HepG2 (cell line): Measurements from ENCODE around the gene SPATA31E1. TPM values are rescaled to one million over a fixed set of nuclear protein-coding genes. Genes with fewer than 3 reads are reported as not detected.

Experiments
- ATAC-seq: fragments of 200-7000 bp; cut with Tn5 transposase; 3 replicates; pipeline ENCODE4 v1.9.1; 2020; ENCODE audit warnings: mild to moderate bottlenecking, moderate library complexity
- BruUV-seq: library from RNA; stranded (reverse); fragments of 400-500 nt; replicated peaks from 2 replicates; lab custom pipeline; 2021; lab: Mats Ljungman, UMichigan
- CTCF ChIA-PET: fragments of 300-600 bp; formaldehyde crosslinking; extraction: SDS; loops from one replicate; lab custom pipeline; 2021; ENCODE audit warnings: low total read pairs, inconsistent platforms, low intra/inter-chr PET ratio; lab: Yijun Ruan, JAX
- POLR2A ChIA-PET: fragments of 350-600 bp; sonication (Branson Sonifier 250); formaldehyde crosslinking; loops from one replicate; lab custom pipeline; 2020; ENCODE audit warnings: antibody characterized with exemption, inconsistent platforms; lab: Yijun Ruan, JAX
- DNase-seq: peaks from one replicate; pipeline ENCODE4 v3.0.0-alpha.2; 2015; ENCODE audit warnings: low spot score
- FAIRE-seq: peaks from 3 replicates; lab custom pipeline; 2011; peaks lifted over from hg19 to GRCh38; lab: Jason Lieb, UNC
- H2AFZ ChIP-seq: one replicate; pipeline ENCODE4 v1.6.1; 2011; ENCODE audit warnings: low read length, inconsistent platforms
- H3K27ac ChIP-seq: fragments of 300-600 bp; 3 replicates; pipeline ENCODE4 v1.8.0; 2011; ENCODE audit warnings: mixed run types, mild to moderate bottlenecking, mixed read lengths, low read length, inconsistent platforms; ENCODE audit not compliant: insufficient read depth; ENCODE audit errors: extremely low read length
- H3K27me3 ChIP-seq, 2 experiments: fragments of 200-600 bp in 1 of 2; 2 replicates in 1 of 2; 3 replicates in 1 of 2; pipeline versions ENCODE4 v1.6.0 to v1.8.0; 2011; ENCODE audit warnings: low read length in 2 of 2, mild to moderate bottlenecking in 2 of 2, moderate library complexity in 2 of 2, inconsistent platforms in 1 of 2; ENCODE audit not compliant: insufficient read depth in 2 of 2, control insufficient read depth in 1 of 2
- H3K36me3 ChIP-seq, 2 experiments: fragments of 200-600 bp in 1 of 2; replicated peaks in 1 of 2; 2 replicates in 1 of 2; 3 replicates in 1 of 2; pipeline versions ENCODE4 v1.5.1 to v1.8.0; 2011; ENCODE audit warnings: low read length in 2 of 2, inconsistent platforms in 1 of 2; ENCODE audit not compliant: insufficient read depth in 2 of 2, control insufficient read depth in 1 of 2
- H3K4me1 ChIP-seq: 2 replicates; pipeline ENCODE4 v1.5.1; 2012; ENCODE audit warnings: low read length, inconsistent platforms; ENCODE audit not compliant: insufficient read depth
- H3K4me2 ChIP-seq: 2 replicates; pipeline ENCODE4 v1.6.0; 2011; ENCODE audit warnings: low read depth, low read length, inconsistent platforms
- H3K4me3 ChIP-seq, 3 experiments: fragments of 200-600 bp in 1 of 3; sonication (generic), shearing (Covaris generic) in 1 of 3; replicated peaks in 1 of 3; 2 replicates each; pipeline ENCODE4 v1.5.1; 2011 to 2016; ENCODE audit warnings: low read length in 3 of 3, inconsistent platforms in 2 of 3, low read depth in 2 of 3, mild to moderate bottlenecking in 2 of 3, control low read depth in 1 of 3, mixed read lengths in 1 of 3; ENCODE audit not compliant: insufficient read depth in 1 of 3
- H3K79me2 ChIP-seq: one replicate; pipeline ENCODE4 v1.6.1; 2011; ENCODE audit warnings: low read length, inconsistent platforms; ENCODE audit not compliant: insufficient read depth
- H3K9ac ChIP-seq: 2 replicates; pipeline ENCODE4 v1.6.0; 2011; ENCODE audit warnings: mild to moderate bottlenecking, low read depth, low read length, inconsistent platforms; ENCODE audit not compliant: insufficient read depth
- H3K9me3 ChIP-seq: 2 replicates; pipeline ENCODE4 v1.5.1; 2012; ENCODE audit warnings: mild to moderate bottlenecking, low read length
- H4K20me1 ChIP-seq: 2 replicates; pipeline ENCODE4 v1.6.0; 2011; ENCODE audit warnings: inconsistent platforms, mild to moderate bottlenecking, low read length, moderate library complexity; ENCODE audit not compliant: insufficient read depth
- CAMTA2 ChIP-seq: sonication (generic); formaldehyde crosslinking; IDR thresholded peaks from 2 replicates; pipeline ENCODE4 v1.4.0; 2020; ENCODE audit warnings: mild to moderate bottlenecking, missing genetic modification reagents, borderline replicate concordance
- CBX1 ChIP-seq: IDR thresholded peaks from one replicate; pipeline ENCODE4 v1.6.1; 2016; ENCODE audit warnings: antibody characterized with exemption, low read depth
- CHD4 ChIP-seq: fragments of 200-600 bp; sonication (generic); IDR thresholded peaks from 2 replicates; pipeline ENCODE4 v1.7.0; 2017; ENCODE audit warnings: mild to moderate bottlenecking, low read length, borderline replicate concordance
- CTCF ChIP-seq: sonication (generic); formaldehyde crosslinking; IDR thresholded peaks from 2 replicates; pipeline ENCODE4 v1.5.0; 2020; ENCODE audit warnings: mild to moderate bottlenecking, missing genetic modification reagents, moderate library complexity
- KDM1A ChIP-seq: IDR thresholded peaks from 2 replicates; pipeline ENCODE4 v1.6.1; 2016; ENCODE audit warnings: missing compliant biosample characterization
- POLR2A ChIP-seq, 2 experiments: IDR thresholded peaks; 2 replicates each; pipeline ENCODE4 v1.6.1; 2011; ENCODE audit warnings: low read depth in 2 of 2, low read length in 2 of 2, mild to moderate bottlenecking in 1 of 2, moderate library complexity in 1 of 2; ENCODE audit not compliant: insufficient read depth in 1 of 2
- RARA ChIP-seq: IDR thresholded peaks from 2 replicates; pipeline ENCODE4 v1.6.1; 2016; ENCODE audit warnings: missing genetic modification reagents, missing compliant biosample characterization
- RFXAP ChIP-seq: sonication (generic); formaldehyde crosslinking; IDR thresholded peaks from 2 replicates; pipeline ENCODE4 v1.4.0; 2020; ENCODE audit warnings: missing genetic modification reagents, borderline replicate concordance
- SKIL ChIP-seq: sonication (generic); formaldehyde crosslinking; IDR thresholded peaks from 2 replicates; pipeline ENCODE4 v1.8.0; 2022; ENCODE audit warnings: missing genetic modification reagents, mild to moderate bottlenecking, moderate library complexity, borderline replicate concordance
- TBX3 ChIP-seq: fragments of 450-650 bp; IDR thresholded peaks from 2 replicates; pipeline ENCODE4 v1.6.1; 2017; ENCODE audit warnings: antibody characterized with exemption, mild to moderate bottlenecking, inconsistent platforms, borderline replicate concordance
- ZNF10 ChIP-seq: sonication (generic); formaldehyde crosslinking; IDR thresholded peaks from 2 replicates; pipeline ENCODE4 v1.4.0; 2020; ENCODE audit warnings: mild to moderate bottlenecking, low read depth, missing genetic modification reagents, borderline replicate concordance
- ZNF652 ChIP-seq: IDR thresholded peaks from 2 replicates; pipeline ENCODE4 v1.6.1; 2016; ENCODE audit warnings: low read depth, borderline replicate concordance
- WGBS: methylation state at CpG from one replicate; pipeline ENCODE4 v1.1.6; 2017; ENCODE audit warnings: low lambda C conversion rate; 5-methylcytosine and 5-hydroxymethylcytosine counted together
- in situ Hi-C: cut with HindIII; loops from 2 replicates; pipeline ENCODE4 v1.10.0; 2017; ENCODE audit warnings: low pct_unique_long_range_greater_than_20kb; ENCODE audit not compliant: extremely low pct_ligation_motif_present
- intact Hi-C: fragments of 100-400 bp; cut with micrococcal nuclease; formaldehyde crosslinking; loops from one replicate; pipeline ENCODE4 v1.10.0; 2022; ENCODE audit not compliant: unreplicated experiment
- polyA plus RNA-seq, 8 experiments: library from polyadenylated mRNA; depleted of rRNA in 3 of 8; stranded (reverse) in 7 of 8; unstranded in 1 of 8; fragments of >200 nt; fragmentation: Illumina TruSeq in 4 of 8; extraction: Trizol in 4 of 8; gene quantifications; 2 replicates each; pipeline versions ENCODE4 v1.2.1 to v1.2.3, GENCODE V29; 2011 to 2016; ENCODE audit warnings: low read depth in 4 of 8, missing spikeins in 1 of 8, mixed read lengths in 1 of 8; ENCODE audit not compliant: insufficient read depth in 1 of 8
- total RNA-seq, 5 experiments: library from RNA; depleted of rRNA; stranded (reverse); fragments of >200 nt; fragmentation: Illumina TruSeq; extraction: Trizol; gene quantifications; 2 replicates each; pipeline ENCODE4 v1.2.3, GENCODE V29; 2016; ENCODE audit warnings: low read depth in 1 of 5

Gene SPATA31E1
- total and polyA plus RNA-seq, 2 of the 13 experiments (the other 11 are each of a cell fraction or from before 2014, with no cell fraction given) = not detected

GRCh38 chr9:87883274-87883673, 597 bp downstream of the SPATA31E1 start:
- H3K9me3 ChIP-seq = no peaks in the 10 kb centered on the region
- peaks cover 6 to 50% of the 10 kb centered on the region in 2 experiments; a peak in 4 of 5 replicates for H3K27me3 ChIP-seq
- in situ Hi-C loops (no loop called here), intact Hi-C loops (no loop called here)
- DNase-seq (no peak), ATAC-seq (no peak), FAIRE-seq (no peak)
- no peak overlapping the region for H3K9ac ChIP-seq
- no peak overlapping the region for H2AFZ ChIP-seq
- H3K79me2 ChIP-seq = no peaks in the 10 kb centered on the region
- ChIA-PET CTCF (no interaction called here), POLR2A (no interaction called here)
- WGBS = 7% methylated on average over 3 of the region's 6 CpGs
- H3K4me3 ChIP-seq = no peak overlapping the region
- H3K4me2 ChIP-seq = no peak overlapping the region
- no peaks in the 10 kb centered on the region for H3K36me3 ChIP-seq
- H3K4me1 ChIP-seq = no peaks in the 10 kb centered on the region
- no peak for TF ChIP-seq CBX1
- TF ChIP-seq ZNF652 (CRISPR knock-in tag) = no peak
- no peak for TF ChIP-seq TBX3
- no peak for TF ChIP-seq KDM1A (CRISPR knock-in tag)
- TF ChIP-seq ZNF10 (CRISPR knock-in tag) = no peak
- no peak for TF ChIP-seq CAMTA2 (CRISPR knock-in tag)
- no peak for TF ChIP-seq RFXAP (CRISPR knock-in tag)
- TF ChIP-seq CHD4 = no peak
- H3K27ac ChIP-seq = no peak overlapping the region
- H4K20me1 ChIP-seq = no peaks in the 10 kb centered on the region
- no TSS peak for BruUV-seq

- in situ Hi-C loops = no loop called here
- Histone ChIP-seq H3K36me3 (no peaks in the 10 kb centered on the region), H3K4me3 (no peak overlapping the region), H3K27ac (no peak overlapping the region), H2AFZ (no peak overlapping the region), H3K79me2 (no peaks in the 10 kb centered on the region), H3K27me3 (peaks cover 6 to 50% of the 10 kb centered on the region in 2 experiments; a peak in 4 of 5 replicates), H3K9ac (no peak overlapping the region), H3K9me3 (no peaks in the 10 kb centered on the region), H4K20me1 (no peaks in the 10 kb centered on the region), H3K4me2 (no peak overlapping the region), H3K4me1 (no peaks in the 10 kb centered on the region)
- FAIRE-seq (no peak), ATAC-seq (peak; percentile 55; the same call in 2 of the 3 replicates), DNase-seq (no peak)
- CTCF ChIA-PET = no interaction called here
- WGBS = 16% methylated on average over 4 of the region's 8 CpGs
- POLR2A ChIA-PET = no interaction called here
- TF ChIP-seq POLR2A (IDR thresholded peaks at IDR 0.05; ENCODE audit: insufficient read depth in 1 of 2, low read depth in 2 of 2, low read length in 2 of 2) (no peak), SKIL (CRISPR knock-in tag) (no peak), RARA (CRISPR knock-in tag) (no peak), CTCF (CRISPR knock-in tag) (peak; percentile 42)
- intact Hi-C loops = no loop called here
- BruUV-seq = no TSS peak
These were observed 1.3 kb downstream of the SPATA31E1 start for GRCh38 chr9:87883990-87884389.
